ENCODE results near the gene PCNT. TPM values are rescaled to one million over a fixed set of nuclear protein-coding genes. Genes with fewer than 3 reads are reported as not detected.

PCNT gene
- total RNA-seq, 6 experiments from 2014 or later: 23.2 to 26.9 (median 25.5) TPM

DNA sequence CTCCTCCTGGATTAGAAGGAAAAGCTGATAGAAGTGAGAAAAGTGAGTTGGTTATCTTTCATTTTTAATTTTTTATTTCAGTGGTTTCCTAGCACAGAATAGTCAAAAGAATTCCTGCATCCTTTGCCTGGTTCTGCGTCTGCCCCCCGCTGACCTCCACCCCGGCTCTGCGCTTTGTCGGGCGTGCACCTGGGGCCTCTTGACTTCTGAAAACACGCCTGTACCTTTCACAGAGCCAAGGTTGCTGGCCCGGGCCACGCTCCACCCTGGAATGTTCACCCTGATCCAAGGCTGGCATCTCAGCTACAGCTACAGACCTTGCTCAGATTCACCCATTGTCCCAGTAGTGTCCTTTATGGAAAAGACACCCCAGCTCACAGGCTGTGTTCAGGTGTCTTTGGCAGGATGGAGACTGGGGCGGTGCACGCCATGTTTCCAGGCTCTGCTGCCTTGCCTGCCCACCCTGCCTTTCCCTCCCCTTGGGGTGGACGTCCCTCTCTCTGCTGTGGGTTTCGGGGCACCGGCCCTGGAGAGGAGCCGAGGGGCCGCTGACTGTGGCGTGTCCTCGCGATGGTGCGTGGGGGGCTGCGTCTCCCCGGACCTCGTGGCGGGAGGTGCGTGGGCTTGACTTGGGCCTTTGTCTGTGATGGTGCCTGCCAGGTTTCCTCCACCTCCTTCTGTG lies 94.5 kb downstream of the PCNT start:
- Mint-ChIP-seq H3K27me3 (ENCODE audit: insufficient read depth) (no peaks in the 10 kb centered on the region), H3K27ac (no peak overlapping the region), H3K4me1 (ENCODE audit: low read depth) (no peaks in the 10 kb centered on the region), H3K4me3 (no peak overlapping the region), H3K36me3 (ENCODE audit: low read depth) (peaks cover 17% of the 10 kb centered on the region), H3K9me3 (no peaks in the 10 kb centered on the region)
- TF ChIP-seq, protein P1, sequence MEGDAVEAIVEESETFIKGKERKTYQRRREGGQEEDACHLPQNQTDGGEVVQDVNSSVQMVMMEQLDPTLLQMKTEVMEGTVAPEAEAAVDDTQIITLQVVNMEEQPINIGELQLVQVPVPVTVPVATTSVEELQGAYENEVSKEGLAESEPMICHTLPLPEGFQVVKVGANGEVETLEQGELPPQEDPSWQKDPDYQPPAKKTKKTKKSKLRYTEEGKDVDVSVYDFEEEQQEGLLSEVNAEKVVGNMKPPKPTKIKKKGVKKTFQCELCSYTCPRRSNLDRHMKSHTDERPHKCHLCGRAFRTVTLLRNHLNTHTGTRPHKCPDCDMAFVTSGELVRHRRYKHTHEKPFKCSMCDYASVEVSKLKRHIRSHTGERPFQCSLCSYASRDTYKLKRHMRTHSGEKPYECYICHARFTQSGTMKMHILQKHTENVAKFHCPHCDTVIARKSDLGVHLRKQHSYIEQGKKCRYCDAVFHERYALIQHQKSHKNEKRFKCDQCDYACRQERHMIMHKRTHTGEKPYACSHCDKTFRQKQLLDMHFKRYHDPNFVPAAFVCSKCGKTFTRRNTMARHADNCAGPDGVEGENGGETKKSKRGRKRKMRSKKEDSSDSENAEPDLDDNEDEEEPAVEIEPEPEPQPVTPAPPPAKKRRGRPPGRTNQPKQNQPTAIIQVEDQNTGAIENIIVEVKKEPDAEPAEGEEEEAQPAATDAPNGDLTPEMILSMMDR (IDR thresholded peaks at IDR 0.05): no peak
- DNase-seq: no peak

DNA sequence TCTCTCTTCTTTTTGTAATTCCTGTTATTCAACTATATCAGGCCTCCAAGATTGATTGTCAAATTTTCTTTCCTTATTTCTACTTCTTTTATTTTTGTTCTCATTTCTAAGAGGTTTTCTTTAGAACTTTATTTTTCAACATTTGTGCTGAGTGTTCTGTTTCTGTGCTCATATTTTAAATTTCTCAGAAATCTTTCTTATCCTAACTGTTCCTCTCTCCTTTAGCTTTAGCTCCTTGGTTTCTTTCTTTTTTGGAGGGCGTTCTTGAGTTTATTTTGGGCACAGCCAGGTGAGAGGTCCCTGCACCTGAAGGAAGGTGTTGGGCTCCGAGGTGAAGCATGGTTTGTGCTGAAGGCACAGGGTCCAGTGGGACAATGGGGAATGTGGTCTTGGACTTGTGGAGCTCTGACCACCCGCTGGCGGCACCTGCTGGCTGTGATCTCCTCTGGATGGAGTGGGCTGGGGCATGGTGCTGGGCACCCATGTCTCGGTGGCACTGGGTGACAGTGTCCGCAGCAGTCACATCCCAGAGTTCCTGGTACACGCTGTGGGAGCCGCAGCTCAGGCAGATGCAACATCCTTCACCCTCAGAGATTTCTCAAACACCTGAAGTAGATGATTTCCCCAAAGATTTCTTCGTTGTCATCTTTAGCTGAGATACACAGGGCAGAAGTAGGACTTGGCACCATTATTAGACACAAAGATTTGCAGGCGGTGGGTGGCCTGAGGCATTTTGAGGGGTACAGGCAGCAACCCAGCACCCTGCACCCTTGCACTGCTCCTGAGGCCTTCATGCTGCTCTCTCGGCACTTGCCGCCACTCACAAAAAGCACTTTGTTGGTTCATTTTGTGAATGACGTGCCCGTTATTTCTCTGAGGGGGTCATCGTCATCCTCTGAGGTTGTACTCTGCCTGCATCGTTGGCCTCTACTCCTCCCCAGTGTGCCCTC lies 96.6 kb downstream of the PCNT start:
- TF ChIP-seq, protein P1 (IDR thresholded peaks at IDR 0.05): no peak
- no peak overlapping the region for H3K27ac Mint-ChIP-seq
- no peaks in the 10 kb centered on the region for H3K4me1 Mint-ChIP-seq (ENCODE audit: low read depth)
- H3K36me3 Mint-ChIP-seq (ENCODE audit: low read depth): peaks cover 17% of the 10 kb centered on the region
- no peaks in the 10 kb centered on the region for H3K9me3 Mint-ChIP-seq
- H3K27me3 Mint-ChIP-seq (ENCODE audit: insufficient read depth): no peaks in the 10 kb centered on the region
- H3K4me3 Mint-ChIP-seq: no peak overlapping the region
- no peak for DNase-seq

DNA sequence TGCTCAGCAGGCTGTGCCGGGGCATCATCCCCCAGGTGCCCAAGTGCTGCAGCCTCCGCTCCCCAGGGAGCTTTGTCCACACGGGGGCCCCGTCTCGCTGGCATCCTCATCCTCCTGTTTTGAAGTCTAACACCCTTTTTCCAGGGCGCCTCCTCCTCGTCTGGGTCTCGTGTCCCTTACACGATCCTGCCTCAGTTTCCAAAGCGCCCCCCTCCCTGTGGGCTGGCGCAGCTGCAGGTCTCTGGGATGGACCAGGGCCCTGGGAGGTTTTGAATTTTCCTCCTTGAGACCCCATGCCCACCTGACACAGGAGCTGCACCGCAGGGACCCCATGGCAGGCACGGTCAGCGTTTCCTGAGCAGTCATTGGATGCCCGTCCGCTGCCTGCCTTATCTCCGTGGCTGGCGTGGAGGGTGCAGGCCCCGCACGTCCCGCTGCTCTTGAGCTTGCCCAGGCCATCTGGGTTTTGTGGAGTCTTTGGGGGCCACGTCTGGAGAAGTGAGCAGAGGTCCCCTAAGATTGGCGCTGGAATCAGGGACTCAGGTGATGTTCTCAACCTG lies 97.3 kb downstream of the PCNT start:
- Mint-ChIP-seq H3K27me3 (ENCODE audit: insufficient read depth) (no peaks in the 10 kb centered on the region), H3K27ac (no peak overlapping the region), H3K9me3 (no peaks in the 10 kb centered on the region), H3K4me3 (no peak overlapping the region), H3K4me1 (ENCODE audit: low read depth) (no peaks in the 10 kb centered on the region), H3K36me3 (ENCODE audit: low read depth) (peaks cover 17% of the 10 kb centered on the region)
- no peak for DNase-seq
- TF ChIP-seq, protein P1 (IDR thresholded peaks at IDR 0.05): no peak

DNA sequence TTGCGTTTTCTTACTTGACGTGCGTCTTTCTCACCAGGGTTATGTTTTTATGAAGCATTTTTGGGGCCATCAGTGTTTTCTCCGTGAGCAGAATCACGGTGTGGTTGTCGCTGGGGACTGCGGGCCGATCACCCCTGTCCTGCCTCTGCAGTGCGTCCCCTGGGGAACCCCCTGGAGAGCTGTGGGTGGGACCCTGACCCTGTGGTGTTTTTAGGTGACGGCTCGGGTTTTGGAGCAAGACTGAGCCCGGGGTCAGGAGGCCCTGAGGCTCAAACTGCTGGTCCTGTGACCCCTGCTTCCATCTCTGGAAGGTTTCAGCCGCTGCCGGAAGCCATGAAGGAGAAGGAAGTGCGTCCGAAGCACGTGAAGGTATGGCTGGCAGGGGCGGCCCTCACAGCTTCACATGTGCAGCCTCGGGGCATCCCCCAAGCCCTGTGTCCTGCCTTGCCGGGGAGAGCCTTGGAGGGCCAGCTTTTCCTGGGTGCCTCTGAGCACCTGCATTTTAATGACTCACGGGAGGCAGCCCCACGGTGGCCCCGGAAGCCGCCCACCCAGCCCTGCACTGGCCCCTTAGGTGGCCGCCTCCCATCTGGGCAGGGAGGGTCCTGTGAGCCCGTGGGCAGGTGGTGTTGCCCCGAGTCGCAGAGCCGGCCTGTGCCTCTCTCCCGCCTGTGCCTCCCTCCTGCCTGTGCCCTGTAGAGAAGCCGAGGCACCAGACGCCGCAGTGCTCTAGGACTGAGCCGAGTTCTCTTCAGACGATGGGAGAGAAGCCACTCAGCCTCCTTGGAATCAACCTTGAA lies 98.0 kb downstream of the PCNT start:
- Mint-ChIP-seq H3K9me3 (no peaks in the 10 kb centered on the region), H3K4me1 (ENCODE audit: low read depth) (no peaks in the 10 kb centered on the region), H3K4me3 (no peak overlapping the region), H3K36me3 (ENCODE audit: low read depth) (peaks cover 17% of the 10 kb centered on the region), H3K27me3 (ENCODE audit: insufficient read depth) (no peaks in the 10 kb centered on the region), H3K27ac (no peak overlapping the region)
- TF ChIP-seq, protein P1 (IDR thresholded peaks at IDR 0.05): no peak
- DNase-seq: no peak

DNA sequence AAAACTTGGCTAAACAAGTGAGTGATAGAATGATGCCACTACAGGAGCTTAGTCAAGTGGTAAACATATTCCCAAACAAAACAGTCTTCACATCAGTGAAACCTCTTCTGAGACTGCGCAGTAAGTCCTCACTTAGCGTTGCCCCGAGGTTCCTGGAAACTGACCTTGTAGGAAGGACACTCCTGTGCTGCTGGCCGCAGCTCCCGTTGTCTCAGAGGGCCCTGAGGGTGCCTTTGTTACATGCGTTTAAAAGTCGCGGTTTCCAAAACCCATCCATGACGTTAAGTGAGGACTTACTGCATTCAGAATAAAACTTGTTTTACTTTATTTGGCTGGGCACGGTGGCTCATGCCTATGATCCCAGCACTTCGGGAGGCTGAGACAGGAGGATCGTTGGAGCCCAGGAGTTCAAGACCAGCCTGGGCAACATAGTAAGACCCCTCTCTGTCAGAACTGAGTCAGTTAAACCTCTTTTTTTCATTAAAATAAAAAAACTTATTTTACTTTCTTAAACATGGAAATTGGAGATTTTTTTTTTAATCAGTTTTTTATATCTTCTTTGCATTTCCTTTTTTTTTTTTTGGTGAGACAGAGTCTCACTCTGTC lies 98.8 kb downstream of the PCNT start:
- no peak for DNase-seq
- no peaks in the 10 kb centered on the region for H3K9me3 Mint-ChIP-seq
- TF ChIP-seq, protein P1 (IDR thresholded peaks at IDR 0.05): no peak
- no peaks in the 10 kb centered on the region for H3K4me1 Mint-ChIP-seq (ENCODE audit: low read depth)
- no peaks in the 10 kb centered on the region for H3K27me3 Mint-ChIP-seq (ENCODE audit: insufficient read depth)
- peaks cover 17% of the 10 kb centered on the region for H3K36me3 Mint-ChIP-seq (ENCODE audit: low read depth)
- H3K27ac Mint-ChIP-seq: no peak overlapping the region
- H3K4me3 Mint-ChIP-seq: no peak overlapping the region
